ENCODE measurements around the gene EPHB1. TPM values are rescaled to one million over a fixed set of nuclear protein-coding genes. Genes with fewer than 3 reads are reported as not detected.

Gene EPHB1
- total and polyA plus RNA-seq, 2 of the 13 experiments (the other 11 are each of a cell fraction or from before 2014, with no cell fraction given): 0.07 to 0.21 TPM

- TF ChIP-seq, protein P1, sequence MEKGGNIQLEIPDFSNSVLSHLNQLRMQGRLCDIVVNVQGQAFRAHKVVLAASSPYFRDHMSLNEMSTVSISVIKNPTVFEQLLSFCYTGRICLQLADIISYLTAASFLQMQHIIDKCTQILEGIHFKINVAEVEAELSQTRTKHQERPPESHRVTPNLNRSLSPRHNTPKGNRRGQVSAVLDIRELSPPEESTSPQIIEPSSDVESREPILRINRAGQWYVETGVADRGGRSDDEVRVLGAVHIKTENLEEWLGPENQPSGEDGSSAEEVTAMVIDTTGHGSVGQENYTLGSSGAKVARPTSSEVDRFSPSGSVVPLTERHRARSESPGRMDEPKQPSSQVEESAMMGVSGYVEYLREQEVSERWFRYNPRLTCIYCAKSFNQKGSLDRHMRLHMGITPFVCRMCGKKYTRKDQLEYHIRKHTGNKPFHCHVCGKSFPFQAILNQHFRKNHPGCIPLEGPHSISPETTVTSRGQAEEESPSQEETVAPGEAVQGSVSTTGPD (CRISPR knock-in tag; IDR thresholded peaks at IDR 0.05): no peak
- TF ChIP-seq NRL (CRISPR knock-in tag; IDR thresholded peaks at IDR 0.05; ENCODE audit: borderline replicate concordance): no peak
- no peak for TF ChIP-seq SAP130 (CRISPR knock-in tag; IDR thresholded peaks at IDR 0.05; ENCODE audit: low read depth)
- TF ChIP-seq MLX (CRISPR knock-in tag; IDR thresholded peaks at IDR 0.05): no peak
- no peak for TF ChIP-seq HBP1 (CRISPR knock-in tag; IDR thresholded peaks at IDR 0.05; ENCODE audit: low read depth)
- no peak for TF ChIP-seq PITX1 (CRISPR knock-in tag; IDR thresholded peaks at IDR 0.05)
- TF ChIP-seq, protein P2, sequence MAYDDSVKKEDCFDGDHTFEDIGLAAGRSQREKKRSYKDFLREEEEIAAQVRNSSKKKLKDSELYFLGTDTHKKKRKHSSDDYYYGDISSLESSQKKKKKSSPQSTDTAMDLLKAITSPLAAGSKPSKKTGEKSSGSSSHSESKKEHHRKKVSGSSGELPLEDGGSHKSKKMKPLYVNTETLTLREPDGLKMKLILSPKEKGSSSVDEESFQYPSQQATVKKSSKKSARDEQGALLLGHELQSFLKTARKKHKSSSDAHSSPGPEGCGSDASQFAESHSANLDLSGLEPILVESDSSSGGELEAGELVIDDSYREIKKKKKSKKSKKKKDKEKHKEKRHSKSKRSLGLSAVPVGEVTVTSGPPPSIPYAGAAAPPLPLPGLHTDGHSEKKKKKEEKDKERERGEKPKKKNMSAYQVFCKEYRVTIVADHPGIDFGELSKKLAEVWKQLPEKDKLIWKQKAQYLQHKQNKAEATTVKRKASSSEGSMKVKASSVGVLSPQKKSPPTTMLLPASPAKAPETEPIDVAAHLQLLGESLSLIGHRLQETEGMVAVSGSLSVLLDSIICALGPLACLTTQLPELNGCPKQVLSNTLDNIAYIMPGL (CRISPR knock-in tag; IDR thresholded peaks at IDR 0.05; ENCODE audit: borderline replicate concordance in 1 of 2, low read depth in 1 of 2): no peak
- no peak for TF ChIP-seq ZNF652 (CRISPR knock-in tag; IDR thresholded peaks at IDR 0.05; ENCODE audit: borderline replicate concordance, low read depth)
- TF ChIP-seq ZNF619 (CRISPR knock-in tag; IDR thresholded peaks at IDR 0.05): no peak
Observed at GRCh38 chr3:135170732-135171131, 375.7 kb downstream of the EPHB1 start (continued).
